ENCODE data around the gene KPNA3. TPM values are rescaled to one million over a fixed set of nuclear protein-coding genes. Genes with fewer than 3 reads are reported as not detected.
A peak's percentile ranks its signal among the peaks of the same experiment; 100 is the strongest.

KPNA3 gene
- total RNA-seq, 1 donor from 2014 or later = 70.5 TPM

DNA sequence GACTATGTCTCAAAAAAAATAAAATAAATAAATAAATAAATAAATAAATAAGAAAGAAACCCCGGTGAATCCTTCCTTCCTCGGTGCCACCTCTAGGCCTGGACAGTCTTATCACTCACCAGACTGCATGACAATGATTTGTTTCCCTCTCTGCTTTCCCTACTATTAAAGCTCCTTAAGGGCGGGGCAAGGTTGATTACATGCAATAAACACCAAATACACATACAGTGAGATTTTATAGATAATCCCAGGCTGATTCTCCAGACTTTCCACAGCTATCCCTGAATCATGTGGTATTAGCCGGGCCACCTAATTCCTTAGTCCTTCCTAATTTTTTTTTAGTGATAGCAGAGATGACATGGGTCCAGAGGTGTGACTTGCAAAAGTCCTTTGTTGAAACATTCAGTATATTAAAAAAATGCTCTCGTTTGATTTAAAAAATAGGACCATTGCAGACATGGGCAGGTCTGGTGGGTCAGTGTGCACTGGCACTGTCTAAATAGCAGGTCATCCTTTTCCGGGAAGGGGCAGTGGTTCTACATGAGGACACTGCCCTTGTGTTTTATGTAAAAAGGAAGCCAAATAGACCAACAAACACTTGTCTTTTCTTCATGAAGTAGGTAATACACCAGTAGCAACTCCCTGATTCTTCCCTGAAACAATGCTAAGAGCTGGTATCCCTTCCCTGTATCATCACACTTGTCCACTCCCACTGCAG lies 115.7 kb downstream of the KPNA3 start:
- DNase-seq = no peak

DNA sequence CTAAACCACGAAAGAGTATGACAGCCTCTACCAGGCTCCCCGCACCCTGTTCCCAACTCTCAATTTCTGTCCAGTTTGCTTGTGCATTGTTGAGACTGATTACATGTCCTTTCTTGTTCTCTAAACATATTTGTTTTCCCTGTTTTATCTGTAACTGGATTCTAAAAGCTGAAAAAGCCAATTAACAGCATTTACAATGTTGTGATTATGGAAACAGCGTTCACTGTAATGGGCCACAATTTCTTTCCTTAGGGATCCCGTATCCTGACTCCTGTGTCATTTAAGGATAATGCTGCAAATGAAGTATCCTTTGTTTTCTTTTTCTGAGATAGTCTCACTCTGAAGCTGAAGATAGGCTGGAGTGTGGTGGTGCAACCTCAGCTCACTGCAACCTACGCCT lies 121.7 kb downstream of the KPNA3 start:
- no peak for DNase-seq

DNA sequence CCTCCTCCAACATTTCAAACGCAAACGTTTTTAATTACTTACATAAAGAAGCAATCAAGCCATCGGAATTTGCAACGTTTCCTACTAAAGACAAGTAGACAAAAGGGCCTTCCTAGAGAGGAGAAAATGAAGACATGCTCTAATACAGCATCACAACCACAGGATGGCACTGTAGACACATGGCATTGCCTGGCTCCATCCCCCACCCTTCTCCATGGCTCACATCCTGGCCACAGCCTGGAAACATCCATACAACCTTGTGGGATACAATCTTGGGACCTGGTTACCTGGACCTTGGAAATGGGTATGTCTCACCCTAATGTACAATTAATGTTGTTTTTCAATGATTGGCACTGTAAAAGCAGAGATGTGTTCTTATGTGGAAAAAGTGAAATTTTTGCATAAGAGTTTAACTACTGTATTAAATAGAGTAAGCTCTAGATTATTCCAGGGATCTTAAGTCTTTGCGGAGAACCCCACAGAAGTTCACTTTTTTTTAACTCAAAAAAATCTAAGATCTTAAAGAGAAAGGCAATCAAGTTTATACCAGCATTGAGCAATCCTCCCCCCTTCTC lies 122.7 kb downstream of the KPNA3 start:
- peak; percentile 24 for DNase-seq

DNA sequence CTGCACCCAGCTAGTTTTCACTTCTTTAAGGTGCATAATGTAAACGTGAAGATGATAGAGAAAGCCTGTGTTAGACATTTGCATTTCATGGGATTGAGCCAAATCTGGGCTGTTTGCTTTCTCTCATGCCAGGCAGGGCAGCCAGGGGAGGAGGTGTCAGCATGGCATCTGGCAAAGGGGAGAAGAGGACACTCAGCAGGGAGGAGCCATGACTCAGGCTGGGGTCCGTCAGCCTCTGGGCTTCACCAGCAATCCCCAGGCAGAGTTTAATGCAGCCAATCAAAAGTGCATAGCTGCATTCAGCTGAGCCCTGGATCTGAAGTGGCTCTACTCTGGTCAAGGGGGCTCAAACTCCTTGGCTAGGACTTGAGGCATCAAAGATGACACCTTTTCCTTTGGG lies 124.7 kb downstream of the KPNA3 start:
- no peak for DNase-seq

DNA sequence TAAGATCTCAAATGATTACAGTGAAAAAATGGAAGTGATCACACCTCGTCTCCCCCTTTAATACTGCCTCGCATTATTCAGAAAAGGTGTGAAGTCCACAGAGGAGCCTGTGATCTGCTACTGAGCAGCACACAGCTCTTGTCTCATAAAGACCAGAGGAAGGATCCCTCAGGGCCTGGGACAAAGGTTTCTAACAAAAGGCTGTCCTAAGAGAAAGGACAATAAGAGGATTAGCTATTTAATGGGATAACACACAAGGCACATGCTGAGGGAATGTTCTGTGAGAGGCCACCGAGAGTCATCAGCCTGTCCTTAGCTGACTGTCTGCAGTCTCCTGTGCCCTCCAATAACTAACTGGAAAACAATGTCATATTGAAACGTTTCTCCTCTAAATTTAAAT lies 127.9 kb downstream of the KPNA3 start:
- no peak for DNase-seq

DNA sequence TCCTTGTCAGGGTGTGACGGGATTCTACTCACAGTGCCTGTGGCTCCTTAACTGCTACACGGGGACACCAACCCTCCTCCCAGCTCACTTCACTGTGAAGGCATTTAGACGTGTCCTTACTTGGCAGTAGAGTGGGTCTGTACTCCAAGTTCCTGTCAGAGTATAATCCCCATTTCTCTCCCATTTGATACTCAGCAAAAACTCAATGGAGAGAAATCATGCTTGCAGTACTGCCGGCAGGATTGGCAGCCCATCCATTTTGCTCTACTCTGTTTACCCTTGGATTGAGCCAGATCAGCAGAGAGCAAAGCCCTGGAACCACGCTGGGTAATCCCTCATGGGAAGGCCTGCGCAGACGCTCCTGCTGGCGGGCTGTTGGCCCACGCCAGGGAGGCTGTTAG lies 135.2 kb downstream of the KPNA3 start:
- DNase-seq = no peak

DNA sequence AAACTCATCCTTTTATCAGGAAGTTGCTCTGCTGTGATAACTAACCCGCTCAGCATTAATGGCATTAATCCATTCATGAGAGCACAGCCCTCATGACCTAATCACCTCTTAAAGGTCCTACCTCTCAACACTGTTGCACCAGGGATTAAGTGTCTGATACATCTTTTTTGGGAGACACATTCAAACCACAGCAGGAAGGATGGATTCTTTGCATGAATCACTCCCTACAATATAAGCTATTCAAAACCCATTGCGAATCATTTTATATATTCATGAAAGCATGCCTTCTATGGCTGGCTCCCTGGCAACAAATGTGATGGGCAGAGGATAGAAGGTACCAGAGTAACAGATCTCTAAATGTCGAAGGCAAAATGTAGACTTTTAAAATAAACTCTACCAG lies 136.6 kb downstream of the KPNA3 start:
- no peak for DNase-seq

DNA sequence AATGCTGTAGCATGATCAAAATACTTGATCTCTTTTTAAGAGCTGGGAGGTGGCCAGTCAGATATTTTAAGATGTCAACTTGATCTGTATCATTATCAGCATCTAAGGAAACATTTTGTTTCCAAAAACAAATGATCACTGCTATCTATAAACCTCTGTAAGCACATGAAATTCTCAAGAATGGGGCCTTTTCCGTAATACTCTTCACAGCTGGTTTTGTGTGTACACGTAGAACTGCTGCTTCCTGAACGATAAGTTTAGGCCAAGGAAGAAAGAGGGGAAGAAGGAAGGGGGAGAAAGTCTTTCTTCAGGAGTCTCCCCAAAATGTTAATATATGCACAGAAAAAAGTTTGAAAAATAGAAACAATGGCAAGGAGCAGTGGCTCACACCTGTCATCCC lies 138.5 kb downstream of the KPNA3 start:
- no peak for DNase-seq

DNA sequence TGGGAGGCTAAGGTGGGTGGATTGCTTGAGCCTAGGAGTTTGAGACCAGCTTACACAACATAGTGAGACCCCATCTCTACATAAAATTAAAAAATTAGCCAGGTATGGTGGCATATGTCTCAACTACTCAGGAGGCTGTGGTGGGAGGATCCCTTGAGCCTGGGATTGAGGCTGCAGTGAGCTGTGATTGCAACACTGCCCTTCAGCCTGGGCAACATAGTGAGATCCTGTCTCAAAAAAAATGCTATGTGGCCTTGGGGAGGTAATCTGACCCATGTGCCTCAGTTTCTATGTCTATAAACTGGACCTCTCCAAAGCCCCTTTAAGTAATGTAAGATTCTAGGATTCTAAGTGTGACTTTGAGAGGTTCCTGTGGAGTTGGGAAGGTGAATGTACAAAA lies 139.0 kb downstream of the KPNA3 start:
- DNase-seq = no peak

DNA sequence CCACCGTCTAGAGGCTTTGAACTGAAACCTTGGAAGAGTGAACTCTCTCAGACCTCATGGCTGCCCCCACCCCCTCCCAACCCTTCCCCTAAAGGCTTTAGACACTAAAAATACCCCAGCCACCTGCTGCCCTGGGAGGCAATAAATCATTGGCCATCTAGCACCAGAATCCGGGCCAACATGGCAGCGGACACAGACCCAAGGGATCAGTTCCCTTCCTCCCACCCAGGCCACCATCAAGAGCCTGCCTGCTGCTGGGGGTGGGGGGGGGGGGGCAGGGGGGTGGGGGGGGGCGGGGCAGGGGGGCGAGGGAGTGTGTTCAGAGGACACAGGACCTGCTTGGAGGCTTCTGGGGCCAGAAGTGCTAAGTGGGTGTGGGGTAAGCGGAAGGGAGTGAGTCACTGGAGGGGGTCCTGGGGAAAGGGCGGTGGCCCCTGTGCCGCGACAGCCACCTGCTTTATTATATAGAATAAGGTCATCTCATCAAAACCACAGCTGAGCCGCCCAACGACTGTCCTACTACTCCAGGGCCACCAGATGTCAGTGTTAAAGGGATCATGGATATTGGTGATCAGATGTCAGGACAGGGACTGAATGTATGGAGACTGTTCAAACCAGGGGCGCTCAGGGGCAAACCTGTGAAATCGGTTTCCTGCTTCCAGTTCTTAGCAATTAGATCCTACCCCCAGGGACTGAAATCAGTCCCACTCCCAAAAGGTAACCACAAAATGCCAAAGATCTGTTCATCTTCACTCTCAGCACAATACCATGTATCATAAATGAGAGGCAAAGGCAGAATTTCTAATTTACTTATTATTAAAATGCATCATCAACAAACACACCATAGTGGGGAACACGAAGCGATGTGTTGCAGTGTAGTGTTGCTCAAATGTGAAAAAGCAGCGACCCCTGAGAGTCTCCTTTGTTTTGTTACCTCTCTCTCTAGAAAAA lies 139.9 kb downstream of the KPNA3 start:
- no peak for DNase-seq

DNA sequence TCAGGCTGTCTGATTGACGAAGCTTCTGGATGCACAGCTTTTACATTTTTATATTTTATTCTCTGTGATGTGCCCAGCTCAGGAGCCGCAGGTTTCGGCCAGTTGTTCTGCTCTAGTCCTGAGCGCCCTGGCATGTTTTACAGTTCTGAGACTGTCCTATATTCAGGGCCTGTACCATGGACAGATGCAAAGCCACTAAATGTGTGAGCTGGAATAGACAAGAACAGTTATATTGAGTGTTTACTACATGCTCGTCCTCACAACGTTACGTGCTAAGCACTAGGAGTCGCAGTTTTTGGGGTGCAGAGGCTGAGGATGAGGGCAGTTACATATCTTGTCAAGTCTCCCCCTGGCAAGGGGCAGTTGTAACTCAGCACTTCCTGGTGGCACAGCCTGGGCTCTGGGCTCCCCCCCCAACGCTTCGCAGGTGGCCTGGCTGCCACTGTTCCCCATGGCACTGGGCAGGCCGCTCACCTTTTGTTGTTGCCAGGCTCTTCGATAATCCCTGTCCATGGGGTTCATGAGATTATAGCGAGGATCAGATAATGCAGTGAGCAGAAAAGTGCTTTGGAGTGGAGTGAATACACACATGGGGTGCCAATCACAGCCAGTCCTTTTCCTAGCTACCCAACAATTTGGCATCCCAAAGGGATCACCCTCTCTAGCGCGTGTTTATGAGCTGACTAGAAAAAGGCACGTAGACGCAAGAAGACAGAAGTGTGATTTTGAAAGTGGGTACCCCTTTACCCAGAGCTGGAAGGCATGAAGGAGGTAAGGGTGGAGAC lies 140.7 kb downstream of the KPNA3 start:
- DNase-seq = no peak

DNA sequence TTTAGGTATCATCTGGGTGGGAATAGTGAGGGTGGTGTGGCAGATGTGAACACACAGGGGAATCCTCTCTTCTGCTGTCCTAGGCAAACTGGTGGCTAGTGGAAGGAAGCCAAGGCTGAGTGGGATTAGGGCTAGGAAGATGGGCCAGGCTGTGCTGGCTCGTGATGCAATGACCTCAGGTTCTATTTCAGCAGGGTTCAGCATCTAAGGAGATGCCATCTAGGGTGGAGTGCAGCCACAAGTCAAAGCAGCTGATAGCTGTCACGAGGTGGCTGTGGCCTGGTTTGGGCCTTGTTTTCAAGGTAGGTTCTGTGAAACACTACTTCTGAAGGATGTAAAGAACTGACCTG lies 142.5 kb downstream of the KPNA3 start:
- no peak for DNase-seq

Other genes with a start within 250 kb of the KPNA3 start
- 14.2 TPM for gene RCBTB1, start 207.1 kb downstream of the KPNA3 start, total RNA-seq
- gene ARL11, start 164.2 kb downstream of the KPNA3 start, total RNA-seq = 0.31 TPM
- gene EBPL, start 101.2 kb downstream of the KPNA3 start, total RNA-seq = 40.4 TPM
- 12.0 TPM for gene SPRYD7, start 143.7 kb upstream of the KPNA3 start, total RNA-seq
- gene TRIM13, start 204.4 kb upstream of the KPNA3 start, total RNA-seq = 143 TPM
- 20.7 TPM for gene KCNRG, start 222.8 kb upstream of the KPNA3 start, total RNA-seq

Data from occipital lobe (tissue), 2 donors.